ENCODE measurements around the gene CCDC148. TPM values are rescaled to one million over a fixed set of nuclear protein-coding genes. Genes with fewer than 3 reads are reported as not detected.

Gene CCDC148
- total and polyA plus RNA-seq, 10 of the 15 experiments (the other 5 are each of a cell fraction or from before 2014, with no cell fraction given): 0.07 to 0.30 (median 0.18) TPM; not detected in 7

GRCh38 chr2:158207354-158207753 lies 249.2 kb downstream of the CCDC148 start:
- Histone ChIP-seq H3K4me2 (ENCODE audit: control insufficient read depth, insufficient read depth) (no peak overlapping the region), H3K36me3 (ENCODE audit: control insufficient read depth in 2 of 2, insufficient read depth in 2 of 2, low read length in 1 of 2) (no peaks in the 10 kb centered on the region), H3K79me2 (ENCODE audit: control insufficient read depth, insufficient read depth, low read length) (no peaks in the 10 kb centered on the region), H3K4me1 (ENCODE audit: control insufficient read depth, insufficient read depth, low read length) (no peaks in the 10 kb centered on the region), H3K27me3 (replicated peaks in 1 of 2; ENCODE audit: control insufficient read depth in 2 of 2, insufficient read depth in 2 of 2, low read length in 1 of 2) (no peaks in the 10 kb centered on the region), H3K4me3 (no peak overlapping the region), H3K9ac (ENCODE audit: control insufficient read depth, insufficient read depth, low read length) (no peak overlapping the region), H3K27ac (ENCODE audit: control insufficient read depth, insufficient read depth) (no peak overlapping the region), H3K9me3 (replicated peaks; ENCODE audit: control insufficient read depth, insufficient read depth, low read length) (no peaks in the 10 kb centered on the region), H2AFZ (ENCODE audit: control insufficient read depth, low read depth, low read length) (no peak overlapping the region), H4K20me1 (ENCODE audit: control insufficient read depth, insufficient read depth) (no peaks in the 10 kb centered on the region)
- FAIRE-seq (no peak), ATAC-seq (no peak), DNase-seq (ENCODE audit: low read depth, low spot score) (no peak)
- in situ Hi-C loops (cut with MboI): no loop called here
- ChIA-PET RAD21 (ENCODE audit: unreplicated experiment) (no interaction called here), CTCF (no interaction called here), POLR2A (no interaction called here), SMC1A (ENCODE audit: uncharacterized antibody, unreplicated experiment) (no interaction called here)
- intact Hi-C loops (cut with micrococcal nuclease; ENCODE audit: unreplicated experiment): loop anchor here (5.0 kb wide), 1 partner anchor 320 kb away; no protein-coding TSS in a partner anchor
- 91% methylated on average over 1 of the region's 1 CpG for WGBS (ENCODE audit: insufficient coverage, insufficient replicate concordance, low lambda C conversion rate, missing lambda C conversion rate)
- BruUV-seq (replicated peaks): no TSS peak
- TF ChIP-seq EED (IDR thresholded peaks at IDR 0.05; ENCODE audit: low read depth): no peak
- no peak for TF ChIP-seq NRF1 (conservative IDR thresholded peaks at IDR 0.05; ENCODE audit: low read depth, low read length)
- TF ChIP-seq CHD1 (IDR thresholded peaks at IDR 0.05; ENCODE audit: low read depth, low read length): no peak
- no peak for TF ChIP-seq SIN3A (IDR thresholded peaks at IDR 0.05; ENCODE audit: low read depth, low read length)
- no peak for TF ChIP-seq SUZ12 (IDR thresholded peaks at IDR 0.05; ENCODE audit: unreplicated experiment)
- TF ChIP-seq POU2F2 (IDR thresholded peaks at IDR 0.05; ENCODE audit: borderline replicate concordance, low read depth, low read length): no peak
- TF ChIP-seq CEBPB (IDR thresholded peaks at IDR 0.05; ENCODE audit: borderline replicate concordance in 1 of 2, low read depth in 2 of 2, low read length in 2 of 2): no peak
- no peak for TF ChIP-seq CTCF (IDR thresholded peaks at IDR 0.05 in 2 of 3, conservative IDR thresholded peaks at IDR 0.05 in 1 of 3; ENCODE audit: control insufficient read depth in 2 of 3, extremely low read depth in 1 of 3, insufficient read depth in 1 of 3, low read depth in 3 of 3, low read length in 3 of 3)
- no peak for TF ChIP-seq SP1 (IDR thresholded peaks at IDR 0.05; ENCODE audit: low read depth, low read length)
- TF ChIP-seq RCOR1 (conservative IDR thresholded peaks at IDR 0.05; ENCODE audit: low read depth, low read length): no peak
- TF ChIP-seq KAT2A (conservative IDR thresholded peaks at IDR 0.05; ENCODE audit: control insufficient read depth, low read depth, low read length): no peak
- TF ChIP-seq ZNF217 (IDR thresholded peaks at IDR 0.05): no peak
- no peak for TF ChIP-seq BHLHE40 (IDR thresholded peaks at IDR 0.05; ENCODE audit: borderline replicate concordance in 1 of 2, low read depth in 2 of 2, low read length in 1 of 2)
- no peak for TF ChIP-seq TAF1 (IDR thresholded peaks at IDR 0.05; ENCODE audit: borderline replicate concordance, low read depth, low read length)
- TF ChIP-seq ZNF592 (IDR thresholded peaks at IDR 0.05): no peak
